ENCODE data around the gene SULT1A4.
"Not testable (repeated sequence)": the region's sequence is repeated elsewhere in the genome, so short reads cannot be mapped to it uniquely, and the experiment has no call there.

The SULT1A4 gene

DNA sequence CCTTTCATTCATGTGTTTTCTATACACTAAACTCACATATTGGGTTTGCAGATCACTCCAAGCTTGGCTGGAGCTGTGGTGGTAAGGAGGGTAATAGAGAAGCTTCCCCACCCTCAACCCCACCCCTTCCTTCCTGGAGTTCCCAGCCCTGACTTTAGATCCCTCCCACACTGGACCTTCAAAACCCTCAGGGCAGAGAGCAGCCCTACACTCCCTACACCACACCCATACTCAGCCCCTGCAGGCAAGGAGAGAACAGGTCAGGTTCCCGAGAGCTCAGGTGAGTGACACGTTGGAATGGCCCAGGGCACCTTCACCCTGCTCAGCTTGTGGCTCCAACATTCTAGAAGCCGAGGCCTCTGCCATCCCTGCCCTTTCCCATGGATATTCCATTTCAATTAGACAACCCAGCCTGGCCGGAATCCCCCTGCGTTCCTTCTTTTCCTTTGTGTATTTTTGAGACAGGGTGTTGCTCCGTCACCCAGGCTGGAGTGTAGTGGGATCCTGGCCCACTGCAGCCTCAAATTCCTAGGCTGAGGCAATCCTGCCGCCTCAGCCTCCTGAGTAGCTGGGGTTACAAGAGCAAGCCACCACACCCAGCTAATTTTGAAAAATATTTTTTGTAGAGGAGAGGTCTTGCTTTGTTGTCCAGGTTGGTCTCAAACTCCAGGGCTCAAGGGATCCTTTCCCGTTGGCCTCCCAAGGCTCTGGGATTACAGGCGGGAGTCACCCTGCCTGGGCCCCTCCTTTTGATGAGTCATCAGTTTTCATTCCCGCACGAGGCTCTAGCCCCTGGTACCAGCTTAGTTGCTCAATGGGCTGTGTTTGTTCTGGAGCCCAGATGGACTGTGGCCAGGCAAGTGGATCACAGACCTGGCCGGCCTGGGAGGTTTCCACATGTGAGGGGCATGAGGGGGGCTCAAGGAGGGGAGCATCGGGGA, at the start of gene SULT1A4:
TSS of gene SULT1A4 (plus strand) at position 208 of the 941 bp plus-strand sequence. CDS start 1,473 bp downstream, outside the sequence.
- DNase-seq (ENCODE audit: low spot score): not testable (repeated sequence)

DNA sequence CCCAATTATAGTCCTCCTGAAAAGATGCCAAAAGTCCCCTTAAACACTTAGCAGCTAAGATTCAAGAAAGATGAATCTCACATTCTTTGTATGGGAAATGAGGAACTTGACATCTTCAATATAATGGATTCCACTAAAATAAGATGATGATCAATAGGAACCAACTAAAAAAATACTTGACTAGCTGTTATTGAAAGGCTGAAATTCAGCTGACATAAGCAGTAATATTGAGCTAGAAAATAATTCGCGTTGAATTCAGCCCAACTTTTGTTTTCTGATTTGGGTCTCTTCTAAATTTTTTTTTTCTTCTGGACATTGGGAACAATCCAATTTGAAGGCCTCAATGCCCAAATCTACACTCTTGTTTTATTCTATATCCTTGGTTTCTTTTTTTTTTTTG, 36.1 kb upstream of the SULT1A4 start:
- DNase-seq (ENCODE audit: low spot score): not testable (repeated sequence)

DNA sequence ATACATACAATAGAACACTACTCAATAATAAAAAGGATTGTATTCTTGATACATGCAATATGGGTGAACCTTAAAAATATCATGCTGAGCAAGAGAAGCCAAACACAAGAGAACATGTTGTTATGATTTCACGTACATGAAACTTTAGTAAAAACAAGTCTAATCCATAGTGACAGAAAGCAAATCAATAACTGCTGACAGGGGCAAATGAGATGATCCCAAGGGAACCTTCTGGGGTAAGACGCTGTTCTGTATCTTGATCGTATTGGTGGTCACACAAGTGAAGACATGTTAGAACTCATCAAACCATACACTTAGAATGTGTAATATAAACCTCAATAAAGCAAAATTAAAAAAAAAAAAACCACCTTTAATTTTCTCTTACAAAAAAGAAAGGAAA, 34.3 kb upstream of the SULT1A4 start:
- DNase-seq (ENCODE audit: low spot score): not testable (repeated sequence)

DNA sequence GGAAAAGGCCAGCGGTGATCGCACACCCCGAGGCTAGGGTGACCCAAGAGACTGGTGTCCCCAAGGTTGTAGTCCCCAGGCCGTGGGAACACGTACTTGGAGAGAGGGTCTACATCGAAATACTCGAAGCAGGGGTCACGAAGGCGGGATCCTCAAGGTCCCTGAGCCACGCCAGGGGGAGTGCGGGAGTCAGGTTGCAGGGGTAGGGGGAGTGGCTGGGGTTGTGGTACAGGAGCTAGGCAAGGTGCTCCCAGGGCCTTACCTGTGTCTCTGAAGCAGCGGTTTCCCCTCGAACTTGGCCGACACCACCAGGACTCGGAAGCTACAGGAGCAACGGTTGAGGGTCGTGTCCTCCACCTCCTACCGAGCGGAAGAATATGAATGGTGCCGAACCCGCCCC, 6.0 kb upstream of the SULT1A4 start:
- not testable (repeated sequence) for DNase-seq (ENCODE audit: low spot score)

DNA sequence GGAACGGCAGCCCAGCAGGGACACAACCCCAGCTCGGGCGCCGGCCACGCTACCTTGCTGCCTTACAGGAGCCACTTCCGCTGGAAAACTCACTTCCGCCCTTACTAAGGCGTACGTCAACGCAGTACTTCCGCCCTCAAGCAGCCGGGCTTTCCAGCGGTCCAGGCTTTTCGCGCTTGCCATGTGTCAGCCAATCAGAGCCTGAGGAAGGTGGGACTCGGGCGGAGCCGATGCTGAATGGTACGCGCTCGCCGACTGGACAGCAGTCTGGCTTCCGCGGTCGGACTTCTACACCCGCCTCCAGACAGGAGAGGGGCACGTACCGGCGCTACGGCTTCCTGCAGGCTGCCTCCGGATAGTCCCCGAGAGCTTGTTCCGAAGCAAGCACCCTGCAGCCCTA, 5.4 kb upstream of the SULT1A4 start, which contains the start of the genes BOLA2 and SLX1B:
TSS of gene BOLA2 (minus strand) at position 83 of the 400 bp plus-strand sequence. CDS start 98 bp downstream, outside the sequence.
TSS of gene SLX1B (plus strand) at position 265 of the 400 bp plus-strand sequence.
- DNase-seq (ENCODE audit: low spot score): not testable (repeated sequence)

DNA sequence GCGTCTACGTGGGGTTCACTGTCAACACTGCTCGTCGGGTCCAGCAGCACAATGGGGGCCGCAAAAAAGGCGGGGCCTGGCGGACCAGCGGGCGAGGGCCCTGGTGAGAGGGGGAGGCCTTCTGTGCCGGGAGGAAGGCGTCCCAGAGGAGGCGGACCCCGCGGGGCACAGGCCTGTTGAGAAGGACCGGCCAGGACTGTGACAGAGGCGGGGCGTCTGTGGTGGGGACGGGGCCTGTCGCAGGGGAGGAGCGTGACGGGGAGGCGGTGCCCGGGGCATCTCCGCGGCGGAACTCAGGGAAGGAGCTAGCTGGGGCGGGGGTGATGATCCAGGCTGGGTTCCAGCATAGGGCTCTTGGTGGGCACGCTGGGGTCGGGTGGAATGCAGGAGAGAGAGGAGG, 4.9 kb upstream of the SULT1A4 start:
- DNase-seq (ENCODE audit: low spot score): not testable (repeated sequence)

DNA sequence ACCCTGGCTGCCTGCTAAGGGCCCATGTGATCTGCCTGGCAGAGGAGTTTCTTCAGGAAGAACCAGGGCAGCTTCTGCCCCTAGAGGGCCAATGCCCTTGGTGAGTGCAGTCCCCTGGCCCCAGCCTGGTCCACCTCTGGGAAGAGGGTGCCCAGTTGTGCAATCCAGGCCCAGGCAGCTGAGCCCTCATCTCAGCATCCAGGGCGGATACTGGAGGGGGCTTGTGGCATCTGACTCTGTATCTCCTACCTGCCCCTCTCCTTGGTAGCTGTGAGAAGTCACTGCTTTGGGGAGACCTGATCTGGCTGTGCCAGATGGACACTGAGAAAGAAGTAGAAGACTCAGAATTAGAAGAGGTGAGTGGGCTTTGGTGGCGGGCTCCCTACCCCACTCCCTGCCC, 2.1 kb upstream of the SULT1A4 start:
- not testable (repeated sequence) for DNase-seq (ENCODE audit: low spot score)

DNA sequence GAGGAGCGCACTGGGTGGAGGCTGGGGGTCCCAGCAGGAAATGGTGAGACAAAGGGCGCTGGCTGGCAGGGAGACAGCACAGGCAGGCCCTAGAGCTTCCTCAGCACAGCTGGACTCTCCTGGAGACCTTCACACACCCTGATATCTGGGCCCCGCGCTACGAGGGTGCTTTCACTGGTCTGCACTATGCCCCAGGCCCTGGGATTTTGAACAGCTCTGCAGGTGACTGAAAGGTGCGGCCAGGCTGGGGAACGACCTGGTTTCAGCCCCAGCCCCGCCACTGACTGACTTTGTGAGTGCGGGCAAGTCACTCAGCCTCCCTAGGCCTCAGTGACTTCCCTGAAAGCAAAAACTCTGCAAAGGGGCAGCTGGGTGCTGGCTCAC, 926 bp downstream of the SULT1A4 start:
- DNase-seq (ENCODE audit: low spot score): not testable (repeated sequence)

DNA sequence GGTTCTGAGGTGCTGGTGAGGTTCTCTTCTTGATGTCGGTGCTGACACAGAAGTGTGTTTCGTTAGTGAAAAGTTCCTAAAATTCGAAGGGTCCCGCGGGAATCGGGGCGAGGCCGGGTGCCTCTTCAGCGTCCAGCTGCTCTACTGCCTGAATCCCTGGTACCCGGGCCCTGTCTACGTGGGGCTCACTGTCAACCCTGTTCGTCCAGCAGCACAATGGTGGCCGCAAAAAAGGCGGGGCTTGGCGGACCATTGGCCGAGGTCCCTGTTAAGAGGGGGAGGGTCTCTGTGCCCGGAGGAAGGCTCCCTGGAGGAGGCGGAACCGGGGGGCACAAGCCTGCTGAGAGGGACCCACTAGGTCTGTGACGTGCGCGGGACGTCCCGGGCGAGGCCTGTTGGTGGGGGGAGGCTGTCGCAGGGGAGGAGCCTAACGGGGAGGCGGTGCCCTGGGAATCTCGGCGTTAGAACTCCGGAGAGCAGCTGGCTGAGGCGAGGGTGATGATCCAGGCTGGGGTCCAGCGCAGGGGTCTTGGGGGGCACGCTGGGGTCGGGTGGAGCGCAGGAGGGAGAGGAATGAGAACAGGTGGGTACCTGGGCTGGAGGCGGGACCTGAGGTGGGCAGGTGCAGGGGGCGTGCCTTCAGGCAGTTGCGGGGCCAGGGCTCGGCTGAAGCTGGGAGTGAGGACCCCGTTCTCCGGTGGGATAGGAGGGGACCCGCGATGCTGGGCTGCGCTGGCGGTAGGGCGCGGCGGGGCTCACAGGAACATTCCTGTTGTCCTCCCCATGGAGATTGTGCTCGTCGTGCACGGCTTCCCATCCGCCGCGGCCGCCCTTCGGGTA, 6.5 kb downstream of the SULT1A4 start:
- DNase-seq (ENCODE audit: low spot score): not testable (repeated sequence)

DNA sequence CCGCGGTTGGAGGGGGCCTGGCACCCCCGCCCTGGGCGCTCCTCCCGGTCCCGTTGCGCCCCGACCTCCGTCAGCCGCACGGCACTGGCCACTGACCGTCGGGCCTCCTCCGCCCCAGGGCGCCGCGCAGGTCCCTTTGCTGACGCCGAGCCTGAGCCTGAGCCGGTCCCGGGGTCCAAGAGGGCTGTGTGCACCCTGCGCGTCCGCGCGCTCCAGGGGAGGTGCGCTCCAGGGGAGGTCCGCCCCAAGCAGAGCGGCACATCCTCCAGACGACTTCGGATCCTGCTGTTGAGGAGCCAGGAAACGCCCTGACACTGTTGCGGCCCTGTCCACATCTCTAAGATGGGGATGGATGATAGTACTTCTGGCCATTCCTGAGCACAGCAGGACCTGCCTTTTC, 7.2 kb downstream of the SULT1A4 start:
- DNase-seq (ENCODE audit: low spot score): not testable (repeated sequence)

DNA sequence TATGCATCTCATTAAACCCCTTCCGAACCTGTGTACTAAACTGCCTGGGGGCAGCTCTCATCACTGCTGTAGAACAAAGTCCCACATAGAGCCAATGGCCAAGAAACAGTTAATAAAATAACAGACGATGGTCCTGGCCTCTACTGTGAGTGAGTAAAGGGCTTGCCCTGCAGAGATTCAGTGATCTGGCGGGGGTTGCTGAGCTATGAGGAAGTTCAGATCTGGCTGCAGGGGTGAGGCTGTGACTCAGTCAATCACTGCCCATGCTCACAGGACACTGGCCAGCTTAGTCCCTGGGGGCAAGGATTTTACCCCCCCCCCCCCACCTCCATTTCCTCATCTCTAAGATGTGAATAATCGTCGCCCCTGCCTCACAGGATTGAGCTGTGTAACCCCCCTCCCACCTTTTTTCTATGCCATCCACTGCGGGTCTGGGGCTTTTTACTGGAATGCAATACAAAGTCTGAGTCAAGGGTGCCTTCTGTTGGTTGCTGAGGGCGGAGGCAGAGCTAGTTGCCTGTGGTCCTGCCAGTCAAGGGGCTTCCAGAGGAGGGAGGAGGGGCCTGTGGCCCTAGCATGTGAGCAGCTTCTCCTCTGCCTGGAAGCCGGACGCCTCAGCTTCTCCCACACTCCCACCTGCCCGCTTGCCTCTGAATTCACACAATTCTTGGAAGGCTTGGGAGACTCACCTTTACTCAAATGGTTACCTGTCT, 8.1 kb downstream of the SULT1A4 start:
- DNase-seq (ENCODE audit: low spot score): not testable (repeated sequence)

DNA sequence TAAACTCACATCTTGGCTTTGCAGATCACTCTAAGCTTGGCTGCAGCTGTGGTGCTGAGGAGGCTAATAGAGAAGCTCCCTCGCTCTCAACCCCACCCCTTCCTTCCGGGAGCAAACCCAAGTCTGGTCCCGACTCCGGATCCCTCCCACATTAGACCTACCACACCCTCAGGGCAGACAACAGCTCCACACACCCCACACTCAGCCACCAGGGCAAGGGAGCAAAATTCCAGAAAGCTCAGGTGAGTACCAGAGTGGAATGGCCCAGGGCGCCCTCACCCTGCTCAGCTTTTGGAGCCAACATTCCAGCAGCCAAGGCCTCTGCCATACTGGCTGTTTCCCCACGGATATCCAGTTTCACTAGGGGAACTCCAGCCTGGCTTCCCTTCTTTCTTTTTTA, 9.9 kb downstream of the SULT1A4 start:
- not testable (repeated sequence) for DNase-seq (ENCODE audit: low spot score)

DNA sequence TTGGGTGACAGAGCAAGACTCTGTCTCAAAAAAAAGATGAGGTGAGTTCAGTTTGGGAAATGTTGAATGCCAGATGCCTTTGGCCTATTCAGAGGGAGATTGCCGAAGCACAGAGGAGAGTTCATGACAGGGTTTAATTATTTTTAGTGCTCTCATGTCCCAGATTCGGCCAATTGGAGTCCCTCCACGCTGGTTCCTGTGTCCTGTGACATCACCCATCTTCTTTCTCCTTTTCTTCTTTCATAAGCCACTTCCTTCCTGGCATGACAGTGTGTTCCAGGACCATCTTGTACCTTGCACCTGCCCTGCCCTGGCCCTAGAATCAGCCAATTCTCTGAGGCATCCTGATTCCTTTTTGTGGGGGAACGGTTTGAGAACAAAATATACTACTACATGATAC, 12.4 kb downstream of the SULT1A4 start:
- DNase-seq (ENCODE audit: low spot score): not testable (repeated sequence)

DNA sequence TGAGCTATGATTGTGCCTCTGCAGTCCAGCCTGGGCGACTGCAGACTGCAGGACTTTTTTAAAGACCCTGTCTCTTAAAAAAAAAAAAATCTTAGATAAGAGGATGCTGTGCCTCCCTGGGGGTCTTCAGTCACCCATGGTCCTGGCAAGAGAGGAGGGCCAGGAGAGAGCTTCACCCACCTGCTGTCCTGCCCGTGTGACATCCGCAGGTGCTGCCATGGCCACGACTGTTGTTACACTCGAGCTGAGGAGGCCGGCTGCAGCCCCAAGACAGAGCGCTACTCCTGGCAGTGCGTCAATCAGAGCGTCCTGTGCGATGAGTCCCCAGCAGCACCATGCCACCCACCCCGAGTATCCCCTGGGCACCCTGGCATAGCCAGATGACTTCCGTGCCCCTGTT, 22.6 kb downstream of the SULT1A4 start:
- not testable (repeated sequence) for DNase-seq (ENCODE audit: low spot score)

DNA sequence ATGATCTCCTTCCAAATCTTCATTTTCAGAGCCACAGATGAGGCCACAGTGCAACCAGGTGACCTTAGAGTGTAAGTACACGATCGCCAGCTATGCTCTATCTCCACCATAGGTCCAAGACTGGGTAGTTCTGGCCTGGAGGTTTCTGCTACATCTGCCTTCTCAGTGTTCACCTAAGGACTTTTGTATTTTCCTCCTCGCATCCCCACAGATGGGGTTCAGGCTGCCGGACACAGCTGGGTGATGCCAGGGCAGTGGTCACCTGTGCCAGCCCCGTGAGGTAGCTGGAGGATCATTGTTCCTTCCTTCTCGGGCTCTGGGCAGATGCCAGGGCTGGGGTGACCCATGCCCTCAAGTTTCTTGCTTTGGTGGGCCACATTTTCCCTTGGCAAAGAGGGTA, 46.6 kb downstream of the SULT1A4 start, which contains the start of gene NPIPB12:
TSS of gene NPIPB12 (minus strand) at position 101 of the 400 bp plus-strand sequence.
- DNase-seq (ENCODE audit: low spot score): not testable (repeated sequence)
